Spleen (tissue), 11 donors: Measurements from ENCODE around the gene ASB3. TPM values are rescaled to one million over a fixed set of nuclear protein-coding genes. Genes with fewer than 3 reads are reported as not detected.
"Not testable (repeated sequence)": the region's sequence is repeated elsewhere in the genome, so short reads cannot be mapped to it uniquely, and the experiment has no call there.

Experiments used
- DNase-seq: peaks from one replicate; pipeline ENCODE4 v3.0.0-alpha.2; 2020
- H3K27ac ChIP-seq, 8 donors: fragments of 200-600 bp; sonication (generic) in 7 of 8; 1 replicate in 4 of 8; 2 replicates in 4 of 8; pipeline versions ENCODE4 v1.5.0 to v1.8.0; 2016 to 2021; ENCODE audit warnings: inconsistent platforms in 4 of 8, mild to moderate bottlenecking in 4 of 8, moderate library complexity in 1 of 8
- H3K27me3 ChIP-seq, 7 donors: fragments of 200-600 bp; sonication (generic) in 6 of 7; replicated peaks in 1 of 7; 1 replicate in 4 of 7; 2 replicates in 3 of 7; pipeline versions ENCODE4 v1.5.0 to v1.8.0; 2016 to 2021; ENCODE audit warnings: inconsistent platforms in 3 of 7, mild to moderate bottlenecking in 1 of 7
- H3K36me3 ChIP-seq, 6 donors: fragments of 200-600 bp; sonication (generic) in 5 of 6; 1 replicate in 4 of 6; 2 replicates in 2 of 6; pipeline versions ENCODE4 v1.5.0 to v1.8.0; 2016 to 2021; ENCODE audit warnings: inconsistent platforms in 2 of 6
- H3K4me1 ChIP-seq, 6 donors: fragments of 200-600 bp; sonication (generic) in 5 of 6; 1 replicate in 3 of 6; 2 replicates in 3 of 6; pipeline versions ENCODE4 v1.5.0 to v1.8.0; 2016 to 2021; ENCODE audit warnings: inconsistent platforms in 3 of 6
- H3K4me3 ChIP-seq, 8 donors: fragments of 200-600 bp; sonication (generic) in 7 of 8; 1 replicate in 4 of 8; 2 replicates in 4 of 8; pipeline versions ENCODE4 v1.5.0 to v1.8.0; 2016 to 2021; ENCODE audit warnings: inconsistent platforms in 4 of 8, mild to moderate bottlenecking in 4 of 8, moderate library complexity in 2 of 8
- H3K9me3 ChIP-seq, 8 donors: fragments of 200-600 bp; sonication (generic) in 7 of 8; 1 replicate in 4 of 8; 2 replicates in 4 of 8; pipeline versions ENCODE4 v1.5.0 to v1.8.0; 2016 to 2021; ENCODE audit warnings: inconsistent platforms in 4 of 8
- POLR2A ChIP-seq, 3 donors: fragments of 450-650 bp; IDR thresholded peaks; one replicate each; pipeline ENCODE4 v1.5.1; 2017; ENCODE audit warnings: antibody characterized with exemption in 3 of 3, mild to moderate bottlenecking in 1 of 3
- POLR2AphosphoS5 ChIP-seq, 3 donors: sonication (generic); formaldehyde crosslinking; IDR thresholded peaks; one replicate each; pipeline ENCODE4 v1.5.1; 2017; ENCODE audit warnings: antibody characterized with exemption in 3 of 3
- WGBS, 5 donors: extraction: QIAGEN DNeasy Blood & Tissue Kit in 3 of 5; methylation state at CpG; one replicate each; pipeline versions ENCODE4 v1.1.5 to v1.1.7; 2013 to 2018; 5-methylcytosine and 5-hydroxymethylcytosine counted together
- intact Hi-C: fragments of 100-400 bp; cut with DNase I; formaldehyde crosslinking; loops from one replicate; pipeline ENCODE4 v1.15.0; 2023; ENCODE audit warnings: low total_unique reads
- polyA plus RNA-seq, 3 donors: library from polyadenylated mRNA; stranded (reverse); fragments of 200-250 nt; gene quantifications; one replicate each; pipeline ENCODE4 v1.2.1, GENCODE V29; 2013
- total RNA-seq, 7 donors: library from RNA; depleted of rRNA in 3 of 7; stranded (reverse); fragments of >200 nt in 3 of 7; fragmentation: NEBNext Ultra II Directional in 4 of 7; extraction: Animal tissue kit (Norgen Biotek cat#: 25700) in 4 of 7; gene quantifications; one replicate each; pipeline versions ENCODE4 v1.1.0 to v1.2.1, GENCODE V29; 2016 to 2021
- TF ChIP-seq, protein P1 (sequence below), 11 experiments: fragments of 200-600 bp in 7 of 11; fragments of 450-650 bp in 4 of 11; sonication (generic) in 4 of 11; IDR thresholded peaks in 8 of 11; conservative IDR thresholded peaks in 3 of 11; 1 replicate in 7 of 11; 2 replicates in 4 of 11; pipeline versions ENCODE4 v1.4.0 to v1.8.0; 2016 to 2021; ENCODE audit warnings: antibody characterized with exemption in 11 of 11, inconsistent platforms in 4 of 11, mild to moderate bottlenecking in 1 of 11
- donor health status: healthy with polysubstance abuse.
- donor health status: DM: no; HTN: no; CAD: no; lungs with moderate emphysema.
- donor health status: DM: no; HTN: no; CAD: no.
- donor health status: Bipolar disorder and iron deficiency.
- donor health status: healthy.
- donor health status: DM: no; HTN: no; CAD: no.
- donor health status: DM: yes; HTN: yes; CAD: no.

Gene ASB3
- total and polyA plus RNA-seq, 10 donors, result 7.7 to 28.1 (median 20.5) TPM

- peaks cover 0 to 15% (median 0%) of the 10 kb centered on the region in 6 donors for H3K36me3 ChIP-seq
- no peaks in the 10 kb centered on the region for H3K27me3 ChIP-seq
- no peak for DNase-seq
- intact Hi-C loops, result no loop called here
- H3K4me1 ChIP-seq, result peaks cover 10 to 28% (median 20%) of the 10 kb centered on the region in 6 donors
- no peaks in the 10 kb centered on the region for H3K9me3 ChIP-seq
- H3K27ac ChIP-seq, result no peak overlapping the region
- 82 to 94% (median 92%) methylated on average over 15 of the region's 15 CpGs for WGBS, 5 donors
- no peak overlapping the region for H3K4me3 ChIP-seq
- TF ChIP-seq, protein P1, sequence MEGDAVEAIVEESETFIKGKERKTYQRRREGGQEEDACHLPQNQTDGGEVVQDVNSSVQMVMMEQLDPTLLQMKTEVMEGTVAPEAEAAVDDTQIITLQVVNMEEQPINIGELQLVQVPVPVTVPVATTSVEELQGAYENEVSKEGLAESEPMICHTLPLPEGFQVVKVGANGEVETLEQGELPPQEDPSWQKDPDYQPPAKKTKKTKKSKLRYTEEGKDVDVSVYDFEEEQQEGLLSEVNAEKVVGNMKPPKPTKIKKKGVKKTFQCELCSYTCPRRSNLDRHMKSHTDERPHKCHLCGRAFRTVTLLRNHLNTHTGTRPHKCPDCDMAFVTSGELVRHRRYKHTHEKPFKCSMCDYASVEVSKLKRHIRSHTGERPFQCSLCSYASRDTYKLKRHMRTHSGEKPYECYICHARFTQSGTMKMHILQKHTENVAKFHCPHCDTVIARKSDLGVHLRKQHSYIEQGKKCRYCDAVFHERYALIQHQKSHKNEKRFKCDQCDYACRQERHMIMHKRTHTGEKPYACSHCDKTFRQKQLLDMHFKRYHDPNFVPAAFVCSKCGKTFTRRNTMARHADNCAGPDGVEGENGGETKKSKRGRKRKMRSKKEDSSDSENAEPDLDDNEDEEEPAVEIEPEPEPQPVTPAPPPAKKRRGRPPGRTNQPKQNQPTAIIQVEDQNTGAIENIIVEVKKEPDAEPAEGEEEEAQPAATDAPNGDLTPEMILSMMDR (IDR thresholded peaks at IDR 0.05 in 8 of 11, conservative IDR thresholded peaks at IDR 0.05 in 3 of 11), result no peak
- TF ChIP-seq POLR2AphosphoS5 (IDR thresholded peaks at IDR 0.05) (no peak), POLR2A (IDR thresholded peaks at IDR 0.05) (no peak)
Observed at GRCh38 chr2:53769318-53769945, 17.3 kb downstream of the ASB3 start.

DNA sequence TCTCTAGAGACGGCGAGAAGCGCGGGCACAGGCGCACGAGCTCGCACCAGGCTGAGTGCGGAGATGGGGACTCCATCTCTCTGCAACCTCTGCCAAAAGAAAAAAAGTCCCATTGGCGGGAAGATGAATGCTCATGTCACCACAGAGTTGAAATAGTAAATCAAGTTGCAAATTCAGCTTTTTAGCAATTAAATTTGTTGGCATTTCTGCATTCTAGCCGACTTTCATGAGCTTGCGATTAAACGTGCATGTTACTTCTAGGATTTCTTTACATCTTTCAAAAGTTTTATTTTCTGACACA, 18.6 kb downstream of the ASB3 start:
- no peaks in the 10 kb centered on the region for H3K27me3 ChIP-seq
- intact Hi-C loops, result no loop called here
- H3K36me3 ChIP-seq, result peaks cover 0 to 19% (median 2%) of the 10 kb centered on the region in 6 donors
- peak overlapping the region; percentile 56 to 90 (median 78) for H3K4me3 ChIP-seq
- H3K9me3 ChIP-seq, result no peaks in the 10 kb centered on the region
- peak overlapping the region; percentile 70 to 91 (median 83) for H3K27ac ChIP-seq
- 1 to 3% (median 2%) methylated on average over 12 of the region's 12 CpGs for WGBS, 5 donors
- H3K4me1 ChIP-seq, result peaks cover 10 to 28% (median 20%) of the 10 kb centered on the region in 6 donors
- TF ChIP-seq, protein P1 (IDR thresholded peaks at IDR 0.05 in 8 of 11, conservative IDR thresholded peaks at IDR 0.05 in 3 of 11), result no peak
- TF ChIP-seq POLR2AphosphoS5 (IDR thresholded peaks at IDR 0.05) (no peak), POLR2A (IDR thresholded peaks at IDR 0.05) (no peak)
- DNase-seq, result no peak

DNA sequence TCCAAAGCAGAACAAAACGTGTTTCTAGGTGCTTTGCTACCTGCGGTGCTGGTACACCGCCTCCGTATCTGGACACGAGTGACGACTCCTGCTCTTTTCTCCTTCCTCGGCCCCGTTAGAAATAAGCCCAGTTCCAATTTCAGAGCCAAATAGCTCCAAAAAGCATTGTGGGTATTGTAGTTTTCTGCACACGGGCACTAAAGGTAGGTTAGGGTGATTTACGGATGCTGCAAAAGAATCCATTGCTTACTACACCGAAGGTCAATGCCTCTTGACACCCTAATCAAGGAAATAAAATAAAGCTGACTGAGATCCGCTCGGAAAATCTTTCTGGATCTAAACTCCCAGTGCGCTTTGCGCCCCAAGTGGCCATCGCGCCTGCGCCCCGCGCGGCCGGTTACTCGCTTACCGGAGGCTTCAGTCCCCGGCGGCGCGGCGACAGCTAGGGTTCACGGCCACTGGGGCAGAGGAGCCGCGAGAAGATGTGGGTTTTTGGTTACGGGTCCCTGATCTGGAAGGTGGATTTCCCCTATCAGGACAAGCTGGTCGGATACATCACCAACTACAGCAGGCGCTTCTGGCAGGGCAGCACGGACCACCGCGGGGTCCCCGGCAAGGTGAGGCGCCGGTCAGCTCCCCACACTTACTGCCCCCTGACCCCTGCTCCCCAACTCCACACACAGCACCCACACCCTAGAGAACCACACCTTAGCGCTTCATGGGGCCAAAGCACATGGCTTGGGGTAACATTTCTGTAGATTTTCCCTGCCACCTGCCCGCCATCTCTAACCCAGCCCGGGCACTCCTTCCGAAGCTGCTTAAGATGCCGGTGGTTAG, 19.1 kb downstream of the ASB3 start, which contains the start of gene CHAC2:
TSS of gene CHAC2 (plus strand) at position 400 of the 837 bp plus-strand sequence. CDS start at position 483, 83 bp downstream.
- peaks cover 0 to 25% (median 6%) of the 10 kb centered on the region in 6 donors for H3K36me3 ChIP-seq
- H3K27ac ChIP-seq, result peak within 1 kb of the TSS; percentile 70 to 91 (median 83)
- DNase-seq, result peak; percentile 97
- no peaks in the 10 kb centered on the region for H3K27me3 ChIP-seq
- H3K4me1 ChIP-seq, result peaks cover 10 to 28% (median 20%) of the 10 kb centered on the region in 6 donors
- H3K9me3 ChIP-seq, result no peaks in the 10 kb centered on the region
- WGBS, 5 donors, result 0% methylated on average over 22 to 46 of the region's 46 CpGs
- H3K4me3 ChIP-seq, result peak within 1 kb of the TSS; percentile 56 to 90 (median 78)
- peak in 1 of 3 donors; percentile 54 for TF ChIP-seq POLR2A (IDR thresholded peaks at IDR 0.05)
- TF ChIP-seq POLR2AphosphoS5 (IDR thresholded peaks at IDR 0.05), result peak; percentile 85 to 91 (median 91)
- TF ChIP-seq, protein P1 (IDR thresholded peaks at IDR 0.05 in 8 of 11, conservative IDR thresholded peaks at IDR 0.05 in 3 of 11), result peak; percentile 18 to 75 (median 59)
- intact Hi-C loops, result no loop called here

DNA sequence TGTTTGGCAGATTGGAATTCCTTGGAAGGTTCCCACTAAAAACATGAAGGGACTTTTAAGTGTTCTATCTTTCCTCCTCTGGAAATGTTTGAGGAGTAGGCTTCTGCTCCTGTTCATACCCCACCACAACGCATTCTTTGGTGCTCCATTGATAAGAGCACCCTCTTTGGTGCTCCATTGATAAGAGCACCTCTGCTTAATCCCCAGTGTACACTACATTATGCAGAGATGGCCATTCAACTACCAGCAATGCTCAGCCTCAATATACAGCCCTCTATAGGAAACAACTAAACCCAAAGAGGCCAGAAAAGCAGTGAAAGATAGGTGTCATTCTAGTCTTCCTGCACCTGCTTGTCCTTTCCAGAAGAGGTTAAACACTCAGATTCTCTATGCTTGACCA, 21.0 kb downstream of the ASB3 start:
- H3K4me1 ChIP-seq, result peaks cover 10 to 28% (median 20%) of the 10 kb centered on the region in 6 donors
- no peak for TF ChIP-seq POLR2AphosphoS5 (IDR thresholded peaks at IDR 0.05)
- peaks cover 0 to 40% (median 6%) of the 10 kb centered on the region in 6 donors for H3K36me3 ChIP-seq
- DNase-seq, result no peak
- H3K27ac ChIP-seq, result no peak overlapping the region
- no peak overlapping the region for H3K4me3 ChIP-seq
- intact Hi-C loops, result no loop called here
- no peaks in the 10 kb centered on the region for H3K9me3 ChIP-seq
- no peaks in the 10 kb centered on the region for H3K27me3 ChIP-seq
- 93 to 100% (median 96%) methylated on average over 1 of the region's 1 CpG for WGBS, 5 donors

DNA sequence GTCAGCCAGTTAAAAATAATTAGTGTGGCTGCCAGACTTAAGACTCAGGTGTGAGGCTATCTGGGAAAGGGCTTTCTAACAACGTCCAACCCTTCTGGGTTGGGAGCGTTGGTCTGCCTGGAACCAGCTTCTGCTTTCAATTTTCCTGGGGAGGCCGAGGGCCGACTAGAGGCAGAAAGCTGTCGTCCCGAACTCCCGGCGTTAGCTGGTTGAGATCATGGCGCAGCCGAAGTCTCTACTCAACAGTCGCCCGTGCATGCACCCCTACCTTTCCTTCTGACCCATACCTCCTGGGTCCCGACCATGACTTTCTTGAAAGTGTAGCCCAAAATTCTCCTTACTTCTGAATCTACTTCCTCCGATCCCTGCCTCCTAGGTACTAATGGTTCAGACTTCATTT, 29.5 kb downstream of the ASB3 start:
- WGBS, 5 donors, result 95 to 99% (median 96%) methylated on average over 14 of the region's 14 CpGs
- H3K27ac ChIP-seq, DNase-seq, H3K27me3 ChIP-seq, H3K4me3 ChIP-seq, H3K9me3 ChIP-seq, intact Hi-C loops, H3K4me1 ChIP-seq: not testable (repeated sequence)
- H3K36me3 ChIP-seq, result peaks cover 0 to 75% (median 16%) of the 10 kb centered on the region in 6 donors
